Liver (tissue), 3 donors: ENCODE measurements around the gene WNT2B.

Experiments used
- CTCF ChIP-seq: fragments of 150-350 bp; IDR thresholded peaks from 2 replicates; pipeline ENCODE4 v1.5.1; 2017; ENCODE audit warnings: improper control_type of control experiment, low read depth, low read length; ENCODE audit not compliant: missing input control
- GABPA ChIP-seq, 2 donors: IDR thresholded peaks in 1 of 2; conservative IDR thresholded peaks in 1 of 2; 2 replicates each; pipeline ENCODE4 v1.6.1; 2016; ENCODE audit warnings: antibody characterized with exemption in 2 of 2, mild to moderate bottlenecking in 1 of 2, moderate library complexity in 1 of 2
- JUND ChIP-seq, 2 donors: IDR thresholded peaks; 2 replicates each; pipeline ENCODE4 v1.6.1; 2016; ENCODE audit warnings: antibody characterized with exemption in 2 of 2
- REST ChIP-seq: IDR thresholded peaks from 2 replicates; pipeline ENCODE4 v1.6.1; 2016; ENCODE audit warnings: antibody characterized with exemption, mild to moderate bottlenecking
- SP1 ChIP-seq: IDR thresholded peaks from 2 replicates; pipeline ENCODE4 v1.6.1; 2018; ENCODE audit warnings: antibody characterized with exemption, mild to moderate bottlenecking
- YY1 ChIP-seq: IDR thresholded peaks from 2 replicates; pipeline ENCODE4 v1.6.1; 2016; ENCODE audit warnings: antibody characterized with exemption, mild to moderate bottlenecking
- ZBTB33 ChIP-seq: IDR thresholded peaks from 2 replicates; pipeline ENCODE4 v1.6.1; 2016; ENCODE audit warnings: antibody characterized with exemption
- donor health status: healthy.
- donor health status: healthy.

- TF ChIP-seq YY1 (no peak), SP1 (no peak), JUND (IDR thresholded peaks at IDR 0.05) (no peak), CTCF (no peak), GABPA (IDR thresholded peaks at IDR 0.05 in 1 of 2, conservative IDR thresholded peaks at IDR 0.05 in 1 of 2) (no peak), REST (no peak), ZBTB33 (no peak)
Measured at GRCh38 chr1:112522621-112523020, 13.9 kb downstream of the WNT2B start.
